Measurements from ENCODE around the gene HMCN2.

The HMCN2 gene

GRCh38 chr9:130379649-130379970, 114.0 kb downstream of the HMCN2 start:
- Histone ChIP-seq H3K9me3 (ENCODE audit: insufficient read depth, low read length) (no peaks in the 10 kb centered on the region), H3K79me2 (ENCODE audit: low read length) (no peaks in the 10 kb centered on the region), H3K4me3 (ENCODE audit: low read length) (no peak overlapping the region), H3K4me1 (ENCODE audit: low read length) (no peaks in the 10 kb centered on the region), H3K4me2 (ENCODE audit: low read length) (no peak overlapping the region), H3K27me3 (ENCODE audit: low read depth, low read length) (no peaks in the 10 kb centered on the region), H3K27ac (ENCODE audit: low read length) (no peak overlapping the region), H3K36me3 (replicated peaks; ENCODE audit: low read depth, low read length) (no peaks in the 10 kb centered on the region), H4K20me1 (ENCODE audit: insufficient read depth, low read length) (no peaks in the 10 kb centered on the region), H3K9ac (ENCODE audit: low read length) (no peak overlapping the region), H2AFZ (ENCODE audit: low read depth, low read length) (no peak overlapping the region)
- no peak for TF ChIP-seq EZH2phosphoT487 (IDR thresholded peaks at IDR 0.05; ENCODE audit: low read depth)
- no peak for TF ChIP-seq CTCF (IDR thresholded peaks at IDR 0.05; ENCODE audit: low read depth, low read length)

GRCh38 chr9:130380920-130381469, 115.4 kb downstream of the HMCN2 start:
- Histone ChIP-seq H3K36me3 (replicated peaks; ENCODE audit: low read depth, low read length) (no peaks in the 10 kb centered on the region), H2AFZ (ENCODE audit: low read depth, low read length) (no peak overlapping the region), H3K9ac (ENCODE audit: low read length) (no peak overlapping the region), H3K4me3 (ENCODE audit: low read length) (no peak overlapping the region), H3K4me1 (ENCODE audit: low read length) (no peaks in the 10 kb centered on the region), H4K20me1 (ENCODE audit: insufficient read depth, low read length) (no peaks in the 10 kb centered on the region), H3K4me2 (ENCODE audit: low read length) (no peak overlapping the region), H3K27ac (ENCODE audit: low read length) (no peak overlapping the region), H3K79me2 (ENCODE audit: low read length) (no peaks in the 10 kb centered on the region), H3K27me3 (ENCODE audit: low read depth, low read length) (no peaks in the 10 kb centered on the region), H3K9me3 (ENCODE audit: insufficient read depth, low read length) (no peaks in the 10 kb centered on the region)
- TF ChIP-seq CTCF (IDR thresholded peaks at IDR 0.05; ENCODE audit: low read depth, low read length), result no peak
- no peak for TF ChIP-seq EZH2phosphoT487 (IDR thresholded peaks at IDR 0.05; ENCODE audit: low read depth)

- H3K4me1 ChIP-seq (ENCODE audit: low read length), result no peaks in the 10 kb centered on the region
- H3K79me2 ChIP-seq (ENCODE audit: low read length), result no peaks in the 10 kb centered on the region
- H3K4me2 ChIP-seq (ENCODE audit: low read length), result no peak overlapping the region
- no peak overlapping the region for H3K27ac ChIP-seq (ENCODE audit: low read length)
- no peak overlapping the region for H3K4me3 ChIP-seq (ENCODE audit: low read length)
- H3K36me3 ChIP-seq (replicated peaks; ENCODE audit: low read depth, low read length), result no peaks in the 10 kb centered on the region
- H3K27me3 ChIP-seq (ENCODE audit: low read depth, low read length), result no peaks in the 10 kb centered on the region
- H3K9ac ChIP-seq (ENCODE audit: low read length), result no peak overlapping the region
- H4K20me1 ChIP-seq (ENCODE audit: insufficient read depth, low read length), result no peaks in the 10 kb centered on the region
- H2AFZ ChIP-seq (ENCODE audit: low read depth, low read length), result no peak overlapping the region
- no peak for TF ChIP-seq CTCF (IDR thresholded peaks at IDR 0.05; ENCODE audit: low read depth, low read length)
- TF ChIP-seq EZH2phosphoT487 (IDR thresholded peaks at IDR 0.05; ENCODE audit: low read depth), result no peak
- H3K9me3 ChIP-seq (ENCODE audit: insufficient read depth, low read length), result no peaks in the 10 kb centered on the region
Observed at GRCh38 chr9:130381660-130382059, 116.1 kb downstream of the HMCN2 start.

- H2AFZ ChIP-seq (ENCODE audit: low read depth, low read length), result no peak overlapping the region
- H3K9ac ChIP-seq (ENCODE audit: low read length), result no peak overlapping the region
- no peaks in the 10 kb centered on the region for H4K20me1 ChIP-seq (ENCODE audit: insufficient read depth, low read length)
- no peaks in the 10 kb centered on the region for H3K27me3 ChIP-seq (ENCODE audit: low read depth, low read length)
- no peak overlapping the region for H3K27ac ChIP-seq (ENCODE audit: low read length)
- no peaks in the 10 kb centered on the region for H3K79me2 ChIP-seq (ENCODE audit: low read length)
- H3K36me3 ChIP-seq (replicated peaks; ENCODE audit: low read depth, low read length), result no peaks in the 10 kb centered on the region
- TF ChIP-seq CTCF (IDR thresholded peaks at IDR 0.05; ENCODE audit: low read depth, low read length) (no peak), EZH2phosphoT487 (IDR thresholded peaks at IDR 0.05; ENCODE audit: low read depth) (no peak)
- no peak overlapping the region for H3K4me3 ChIP-seq (ENCODE audit: low read length)
- no peaks in the 10 kb centered on the region for H3K4me1 ChIP-seq (ENCODE audit: low read length)
- H3K4me2 ChIP-seq (ENCODE audit: low read length), result no peak overlapping the region
- no peaks in the 10 kb centered on the region for H3K9me3 ChIP-seq (ENCODE audit: insufficient read depth, low read length)
Observed at GRCh38 chr9:130382096-130382495, 116.5 kb downstream of the HMCN2 start.

All from OCI-LY3 (cell line).